Breast epithelium (tissue), 4 donors: ENCODE results near the gene FDXR. TPM values are rescaled to one million over a fixed set of nuclear protein-coding genes. Genes with fewer than 3 reads are reported as not detected.

Experiments
- DNase-seq, 2 donors: peaks; one replicate each; pipeline ENCODE4 v3.0.0-alpha.2; 2019; ENCODE audit warnings: low spot score in 2 of 2
- H3K27ac ChIP-seq, 2 donors: fragments of 200-600 bp; sonication (generic) in 1 of 2; one replicate each; pipeline ENCODE4 v1.5.1; 2016 to 2019; ENCODE audit warnings: mild to moderate bottlenecking in 1 of 2
- H3K27me3 ChIP-seq, 2 donors: fragments of 200-600 bp; sonication (generic) in 1 of 2; one replicate each; pipeline versions ENCODE4 v1.5.1 to v1.6.0; 2017 to 2019; ENCODE audit warnings: control low read depth in 1 of 2, mild to moderate bottlenecking in 1 of 2
- H3K36me3 ChIP-seq: fragments of 200-600 bp; one replicate; pipeline ENCODE4 v1.5.1; 2019
- H3K4me1 ChIP-seq, 2 donors: fragments of 200-600 bp; sonication (generic); one replicate each; pipeline ENCODE4 v1.5.1; 2016 to 2019; ENCODE audit warnings: control low read depth in 1 of 2
- H3K4me3 ChIP-seq, 3 donors: fragments of 200-600 bp; sonication (generic); 1 replicate in 2 of 3; 2 replicates in 1 of 3; pipeline ENCODE4 v1.5.1; 2016 to 2019; ENCODE audit warnings: mild to moderate bottlenecking in 3 of 3, moderate library complexity in 2 of 3
- H3K9me3 ChIP-seq, 2 donors: fragments of 200-600 bp; sonication (generic) in 1 of 2; one replicate each; pipeline ENCODE4 v1.5.1; 2016 to 2019; ENCODE audit warnings: control low read depth in 1 of 2
- POLR2A ChIP-seq: fragments of 450-650 bp; IDR thresholded peaks from one replicate; pipeline ENCODE4 v1.6.1; 2016; ENCODE audit warnings: antibody characterized with exemption, mild to moderate bottlenecking, moderate library complexity
- POLR2AphosphoS5 ChIP-seq, 3 donors: sonication (generic); formaldehyde crosslinking; IDR thresholded peaks; one replicate each; pipeline ENCODE4 v1.6.1; 2017; ENCODE audit warnings: antibody characterized with exemption in 3 of 3
- intact Hi-C: fragments of 100-400 bp; cut with DNase I; formaldehyde crosslinking; loops from one replicate; pipeline ENCODE4 v1.15.1; 2023; ENCODE audit warnings: low total_unique reads
- total RNA-seq, 3 donors: library from RNA; depleted of rRNA; stranded (reverse); fragments of >200 nt; gene quantifications; one replicate each; pipeline ENCODE4 v1.1.0, GENCODE V29; 2016
- TF ChIP-seq, protein P1 (sequence below), 3 donors: fragments of 450-650 bp; IDR thresholded peaks; one replicate each; pipeline ENCODE4 v1.5.1; 2016 to 2017; ENCODE audit warnings: antibody characterized with exemption in 3 of 3, mild to moderate bottlenecking in 3 of 3, moderate library complexity in 3 of 3

The FDXR gene
- total RNA-seq, 3 donors from 2014 or later = 7.3 to 9.3 (median 8.8) TPM

DNA sequence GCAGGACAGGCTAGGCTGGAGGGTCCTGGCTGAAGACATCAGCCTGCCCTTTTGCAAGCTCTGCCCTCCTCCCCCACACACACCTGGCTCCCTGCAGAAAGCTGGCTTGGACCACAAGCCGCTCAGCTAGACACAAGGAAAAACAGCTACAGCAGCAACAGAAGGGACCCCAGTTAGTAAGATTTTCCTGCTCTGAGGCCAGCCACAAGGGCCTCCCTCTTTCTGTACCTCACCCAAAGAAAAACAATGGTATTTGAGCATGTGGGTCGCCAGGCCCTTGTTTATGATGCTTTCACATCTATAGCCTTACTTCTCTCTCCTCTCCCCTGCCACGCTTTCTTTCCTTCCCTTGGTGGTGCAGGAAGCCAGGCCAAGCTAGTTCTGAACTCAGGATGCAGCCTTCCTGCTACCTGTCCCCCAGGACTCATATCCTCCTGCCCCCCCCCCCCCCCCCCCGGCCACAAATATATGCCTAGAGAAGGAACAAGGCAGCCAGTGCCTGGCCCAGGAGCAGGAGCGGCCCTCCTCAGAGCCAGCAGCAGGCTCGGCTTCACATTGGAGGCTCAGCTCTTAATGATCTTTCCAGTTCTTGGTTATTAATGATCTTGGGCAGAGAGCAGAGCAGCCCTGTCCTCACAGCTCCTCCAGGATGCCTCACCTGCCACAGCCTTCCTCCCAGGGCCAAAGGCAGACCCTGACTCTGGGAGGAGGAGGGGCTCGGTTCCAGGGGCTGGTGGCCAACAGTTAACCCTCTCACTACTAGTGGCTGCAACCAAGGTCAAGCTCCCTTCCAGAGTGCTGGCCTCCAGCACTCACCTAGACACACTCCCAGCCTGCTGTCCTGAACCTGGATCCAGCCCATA, 32.6 kb downstream of the FDXR start:
- intact Hi-C loops = no loop called here
- Histone ChIP-seq H3K4me1 (peaks cover 4 to 12% of the 10 kb centered on the region in 2 donors), H3K27ac (peak overlapping the region in 1 of 2 donors; percentile 69)

DNA sequence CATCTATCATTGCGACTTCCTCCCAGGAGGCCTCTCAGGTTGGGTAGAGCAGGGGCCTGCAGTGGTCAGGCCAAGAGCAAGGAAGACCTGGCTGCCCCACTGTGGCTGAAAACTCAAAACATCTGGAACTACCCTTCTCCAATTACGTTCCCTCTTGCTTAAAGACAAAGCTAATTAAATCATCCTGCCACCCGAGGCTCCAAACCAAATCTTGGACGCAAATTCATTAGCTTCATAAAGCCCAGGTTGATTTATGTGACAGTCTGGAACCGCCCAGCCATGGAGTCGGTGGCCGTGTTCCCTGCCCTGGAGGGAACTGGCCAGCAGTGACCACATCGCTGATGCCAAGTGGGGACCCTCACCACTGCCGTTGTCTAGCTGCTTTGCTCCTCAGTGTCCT, 34.5 kb downstream of the FDXR start:
- Histone ChIP-seq H3K4me1 (peaks cover 4 to 12% of the 10 kb centered on the region in 2 donors), H3K27ac (no peak overlapping the region)
- intact Hi-C loops = no loop called here

More for the DNA sequence above, 32.6 kb downstream of the FDXR start:
- no peaks in the 10 kb centered on the region for H3K27me3 ChIP-seq
- DNase-seq = no peak
- H3K4me3 ChIP-seq = no peak overlapping the region
- no peaks in the 10 kb centered on the region for H3K9me3 ChIP-seq
- no peaks in the 10 kb centered on the region for H3K36me3 ChIP-seq
- TF ChIP-seq POLR2A (no peak), POLR2AphosphoS5 (IDR thresholded peaks at IDR 0.05) (no peak)
- TF ChIP-seq, protein P1, sequence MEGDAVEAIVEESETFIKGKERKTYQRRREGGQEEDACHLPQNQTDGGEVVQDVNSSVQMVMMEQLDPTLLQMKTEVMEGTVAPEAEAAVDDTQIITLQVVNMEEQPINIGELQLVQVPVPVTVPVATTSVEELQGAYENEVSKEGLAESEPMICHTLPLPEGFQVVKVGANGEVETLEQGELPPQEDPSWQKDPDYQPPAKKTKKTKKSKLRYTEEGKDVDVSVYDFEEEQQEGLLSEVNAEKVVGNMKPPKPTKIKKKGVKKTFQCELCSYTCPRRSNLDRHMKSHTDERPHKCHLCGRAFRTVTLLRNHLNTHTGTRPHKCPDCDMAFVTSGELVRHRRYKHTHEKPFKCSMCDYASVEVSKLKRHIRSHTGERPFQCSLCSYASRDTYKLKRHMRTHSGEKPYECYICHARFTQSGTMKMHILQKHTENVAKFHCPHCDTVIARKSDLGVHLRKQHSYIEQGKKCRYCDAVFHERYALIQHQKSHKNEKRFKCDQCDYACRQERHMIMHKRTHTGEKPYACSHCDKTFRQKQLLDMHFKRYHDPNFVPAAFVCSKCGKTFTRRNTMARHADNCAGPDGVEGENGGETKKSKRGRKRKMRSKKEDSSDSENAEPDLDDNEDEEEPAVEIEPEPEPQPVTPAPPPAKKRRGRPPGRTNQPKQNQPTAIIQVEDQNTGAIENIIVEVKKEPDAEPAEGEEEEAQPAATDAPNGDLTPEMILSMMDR (IDR thresholded peaks at IDR 0.05) = no peak

DNA sequence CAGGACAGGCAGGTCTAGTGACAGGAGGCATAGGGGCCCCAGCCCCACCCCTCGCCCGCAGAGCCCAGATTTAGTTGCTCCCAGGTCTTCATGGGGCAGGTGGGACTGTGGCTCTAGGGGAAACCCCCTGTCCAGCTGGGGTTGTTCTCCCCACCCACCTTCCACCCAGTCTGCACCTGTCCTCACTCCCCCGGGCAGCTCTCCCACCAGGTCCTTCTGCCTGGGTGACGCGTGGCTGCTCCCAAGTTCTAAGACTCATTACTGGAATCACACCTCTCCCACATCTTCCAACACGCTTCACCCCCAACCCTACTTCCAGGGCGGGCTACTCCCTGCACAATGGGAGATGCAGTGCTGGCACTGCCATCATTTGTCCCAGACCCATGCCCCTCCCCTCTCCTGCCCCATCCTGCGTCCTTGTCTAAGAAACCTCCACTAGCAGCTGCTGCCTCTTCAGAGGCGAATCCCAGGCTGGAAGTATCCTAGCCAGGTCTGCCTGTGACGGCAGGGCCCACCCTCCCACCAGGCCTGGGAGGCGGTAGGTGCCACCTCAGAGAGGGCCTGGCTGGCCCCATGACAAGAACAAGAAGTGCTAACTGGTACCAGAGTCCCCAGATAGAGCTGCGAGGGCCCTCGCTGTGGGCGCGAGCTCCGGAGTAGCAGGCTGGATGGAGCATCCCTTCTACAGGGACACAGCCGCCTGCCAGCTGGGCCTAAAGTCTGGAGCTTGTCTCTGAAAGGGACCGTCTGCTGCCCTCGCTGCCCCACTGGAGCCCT, 35.9 kb downstream of the FDXR start:
- no peak for DNase-seq
- TF ChIP-seq POLR2A (no peak), POLR2AphosphoS5 (IDR thresholded peaks at IDR 0.05) (no peak)
- TF ChIP-seq, protein P1 (IDR thresholded peaks at IDR 0.05) = no peak
- H3K36me3 ChIP-seq = no peaks in the 10 kb centered on the region
- intact Hi-C loops = no loop called here
- H3K27me3 ChIP-seq = no peaks in the 10 kb centered on the region
- H3K9me3 ChIP-seq = no peaks in the 10 kb centered on the region
- H3K27ac ChIP-seq = no peak overlapping the region
- peaks cover 4 to 6% of the 10 kb centered on the region in 2 donors for H3K4me1 ChIP-seq
- no peak overlapping the region for H3K4me3 ChIP-seq

More for the DNA sequence above, 34.5 kb downstream of the FDXR start:
- TF ChIP-seq POLR2AphosphoS5 (IDR thresholded peaks at IDR 0.05) = no peak
- TF ChIP-seq, protein P1 (IDR thresholded peaks at IDR 0.05) = no peak
- no peak for TF ChIP-seq POLR2A
- no peaks in the 10 kb centered on the region for H3K36me3 ChIP-seq
- no peak overlapping the region for H3K4me3 ChIP-seq
- DNase-seq = no peak
- H3K9me3 ChIP-seq = no peaks in the 10 kb centered on the region
- H3K27me3 ChIP-seq = no peaks in the 10 kb centered on the region

DNA sequence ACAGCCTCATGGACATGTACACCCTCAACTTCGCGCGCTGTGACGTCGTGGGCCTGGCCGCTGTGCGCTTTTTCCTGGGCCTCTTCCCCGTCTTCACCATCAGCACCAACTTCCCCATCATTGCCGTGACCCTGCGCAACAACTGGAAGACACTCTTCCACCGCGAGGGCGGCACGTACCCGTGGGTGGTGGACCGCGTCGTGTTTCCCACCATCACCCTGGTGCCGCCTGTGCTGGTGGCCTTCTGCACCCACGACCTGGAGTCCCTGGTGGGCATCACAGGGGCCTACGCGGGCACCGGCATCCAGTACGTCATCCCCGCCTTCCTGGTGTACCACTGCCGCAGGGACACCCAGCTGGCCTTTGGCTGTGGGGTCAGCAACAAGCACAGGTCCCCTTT, 36.6 kb downstream of the FDXR start:
- no peaks in the 10 kb centered on the region for H3K27me3 ChIP-seq
- intact Hi-C loops = no loop called here
- no peak for DNase-seq
- no peaks in the 10 kb centered on the region for H3K36me3 ChIP-seq
- peaks cover 0 to 4% of the 10 kb centered on the region in 2 donors for H3K4me1 ChIP-seq
- H3K27ac ChIP-seq = no peak overlapping the region
- H3K4me3 ChIP-seq = no peak overlapping the region
- no peaks in the 10 kb centered on the region for H3K9me3 ChIP-seq
- no peak for TF ChIP-seq POLR2AphosphoS5 (IDR thresholded peaks at IDR 0.05)
- TF ChIP-seq, protein P1 (IDR thresholded peaks at IDR 0.05) = no peak
- no peak for TF ChIP-seq POLR2A
